GM12878 (cell line): Measurements from ENCODE around the gene RFXAP.

ENCODE experiments used
- NR2C1 ChIP-seq: fragments of 450-650 bp; IDR thresholded peaks from 2 replicates; pipeline ENCODE4 v1.6.1; 2017; ENCODE audit warnings: antibody characterized with exemption, mild to moderate bottlenecking, moderate library complexity
- POLR2A ChIP-seq: IDR thresholded peaks from 2 replicates; pipeline ENCODE4 v1.6.1; 2011; ENCODE audit warnings: low read depth, mild to moderate bottlenecking, low read length
- RAD21 ChIP-seq: IDR thresholded peaks from 2 replicates; pipeline ENCODE4 v1.6.1; 2011; ENCODE audit warnings: mild to moderate bottlenecking, low read depth, low read length, moderate library complexity; ENCODE audit not compliant: insufficient read depth
- RCOR1 ChIP-seq: conservative IDR thresholded peaks from 2 replicates; pipeline ENCODE4 v1.6.1; 2012; ENCODE audit warnings: low read depth, low read length, improper control_type of control experiment
- SMC3 ChIP-seq: IDR thresholded peaks from 2 replicates; pipeline ENCODE4 v1.6.1; 2011; ENCODE audit warnings: low read length, improper control_type of control experiment, borderline replicate concordance
- TCF7 ChIP-seq: IDR thresholded peaks from 2 replicates; pipeline ENCODE4 v1.6.1; 2014; ENCODE audit warnings: antibody characterized with exemption, borderline replicate concordance
- ZNF24 ChIP-seq: fragments of 450-650 bp; IDR thresholded peaks from 2 replicates; pipeline ENCODE4 v1.6.1; 2017; ENCODE audit warnings: antibody characterized with exemption, mild to moderate bottlenecking
- TF ChIP-seq, protein P1 (sequence below): fragments of 450-650 bp; formaldehyde crosslinking; IDR thresholded peaks from 2 replicates; pipeline ENCODE4 v1.4.0; 2022; ENCODE audit warnings: mild to moderate bottlenecking, moderate library complexity
- TF ChIP-seq, protein P2 (sequence below), 3 experiments: IDR thresholded peaks in 2 of 3; conservative IDR thresholded peaks in 1 of 3; 2 replicates each; pipeline ENCODE4 v1.5.1; 2011; ENCODE audit warnings: low read depth in 3 of 3, low read length in 3 of 3, mild to moderate bottlenecking in 3 of 3, control low read depth in 2 of 3, moderate library complexity in 2 of 3, inconsistent platforms in 1 of 3, mixed read lengths in 1 of 3; ENCODE audit not compliant: control insufficient read depth in 2 of 3, insufficient read depth in 1 of 3; ENCODE audit errors: extremely low read depth in 1 of 3
- TF ChIP-seq, protein P3 (sequence below): fragments of 450-650 bp; IDR thresholded peaks from 2 replicates; pipeline ENCODE4 v1.6.1; 2017; ENCODE audit warnings: low read depth, mild to moderate bottlenecking, moderate library complexity

DNA sequence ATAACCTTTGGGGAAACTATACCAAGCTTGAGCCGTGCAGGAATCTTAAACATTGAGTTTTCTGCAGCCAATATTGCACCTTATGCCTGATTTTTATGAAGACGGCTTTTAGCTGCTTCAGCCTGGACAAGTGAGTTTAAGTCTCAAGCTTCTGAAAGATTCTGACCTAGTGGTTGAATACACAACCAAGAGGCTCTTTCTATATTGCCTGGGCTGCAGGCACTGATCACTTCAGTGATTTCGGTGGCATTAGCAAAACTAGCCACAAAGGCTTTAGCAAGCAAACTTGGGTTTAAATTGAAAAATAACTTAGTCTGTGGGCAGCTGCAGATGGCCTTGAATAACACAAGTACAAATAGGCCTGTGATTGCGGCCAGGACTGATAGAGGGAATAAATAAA lies 29.3 kb upstream of the RFXAP start:
- TF ChIP-seq ZNF24 (no peak), SMC3 (no peak), POLR2A (no peak), TCF7 (no peak), NR2C1 (no peak), RAD21 (no peak), RCOR1 (no peak)
- TF ChIP-seq, protein P1, sequence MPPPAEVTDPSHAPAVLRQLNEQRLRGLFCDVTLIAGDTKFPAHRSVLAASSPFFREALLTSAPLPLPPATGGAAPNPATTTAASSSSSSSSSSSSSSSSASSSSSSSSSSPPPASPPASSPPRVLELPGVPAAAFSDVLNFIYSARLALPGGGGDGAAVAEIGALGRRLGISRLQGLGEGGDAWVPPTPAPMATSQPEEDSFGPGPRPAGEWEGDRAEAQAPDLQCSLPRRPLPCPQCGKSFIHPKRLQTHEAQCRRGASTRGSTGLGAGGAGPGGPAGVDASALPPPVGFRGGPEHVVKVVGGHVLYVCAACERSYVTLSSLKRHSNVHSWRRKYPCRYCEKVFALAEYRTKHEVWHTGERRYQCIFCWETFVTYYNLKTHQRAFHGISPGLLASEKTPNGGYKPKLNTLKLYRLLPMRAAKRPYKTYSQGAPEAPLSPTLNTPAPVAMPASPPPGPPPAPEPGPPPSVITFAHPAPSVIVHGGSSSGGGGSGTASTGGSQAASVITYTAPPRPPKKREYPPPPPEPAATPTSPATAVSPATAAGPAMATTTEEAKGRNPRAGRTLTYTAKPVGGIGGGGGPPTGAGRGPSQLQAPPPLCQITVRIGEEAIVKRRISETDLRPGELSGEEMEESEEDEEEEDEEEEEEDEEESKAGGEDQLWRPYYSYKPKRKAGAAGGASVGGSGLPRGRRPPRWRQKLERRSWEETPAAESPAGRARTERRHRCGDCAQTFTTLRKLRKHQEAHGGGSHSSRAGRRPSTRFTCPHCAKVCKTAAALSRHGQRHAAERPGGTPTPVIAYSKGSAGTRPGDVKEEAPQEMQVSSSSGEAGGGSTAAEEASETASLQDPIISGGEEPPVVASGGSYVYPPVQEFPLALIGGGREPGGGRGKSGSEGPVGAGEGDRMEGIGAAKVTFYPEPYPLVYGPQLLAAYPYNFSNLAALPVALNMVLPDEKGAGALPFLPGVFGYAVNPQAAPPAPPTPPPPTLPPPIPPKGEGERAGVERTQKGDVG (CRISPR knock-in tag) = no peak
- TF ChIP-seq, protein P2, sequence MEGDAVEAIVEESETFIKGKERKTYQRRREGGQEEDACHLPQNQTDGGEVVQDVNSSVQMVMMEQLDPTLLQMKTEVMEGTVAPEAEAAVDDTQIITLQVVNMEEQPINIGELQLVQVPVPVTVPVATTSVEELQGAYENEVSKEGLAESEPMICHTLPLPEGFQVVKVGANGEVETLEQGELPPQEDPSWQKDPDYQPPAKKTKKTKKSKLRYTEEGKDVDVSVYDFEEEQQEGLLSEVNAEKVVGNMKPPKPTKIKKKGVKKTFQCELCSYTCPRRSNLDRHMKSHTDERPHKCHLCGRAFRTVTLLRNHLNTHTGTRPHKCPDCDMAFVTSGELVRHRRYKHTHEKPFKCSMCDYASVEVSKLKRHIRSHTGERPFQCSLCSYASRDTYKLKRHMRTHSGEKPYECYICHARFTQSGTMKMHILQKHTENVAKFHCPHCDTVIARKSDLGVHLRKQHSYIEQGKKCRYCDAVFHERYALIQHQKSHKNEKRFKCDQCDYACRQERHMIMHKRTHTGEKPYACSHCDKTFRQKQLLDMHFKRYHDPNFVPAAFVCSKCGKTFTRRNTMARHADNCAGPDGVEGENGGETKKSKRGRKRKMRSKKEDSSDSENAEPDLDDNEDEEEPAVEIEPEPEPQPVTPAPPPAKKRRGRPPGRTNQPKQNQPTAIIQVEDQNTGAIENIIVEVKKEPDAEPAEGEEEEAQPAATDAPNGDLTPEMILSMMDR (IDR thresholded peaks at IDR 0.05 in 2 of 3, conservative IDR thresholded peaks at IDR 0.05 in 1 of 3; ENCODE audit: control insufficient read depth in 2 of 3, extremely low read depth in 1 of 3, insufficient read depth in 1 of 3, low read depth in 3 of 3, low read length in 3 of 3) = no peak
- TF ChIP-seq, protein P3, sequence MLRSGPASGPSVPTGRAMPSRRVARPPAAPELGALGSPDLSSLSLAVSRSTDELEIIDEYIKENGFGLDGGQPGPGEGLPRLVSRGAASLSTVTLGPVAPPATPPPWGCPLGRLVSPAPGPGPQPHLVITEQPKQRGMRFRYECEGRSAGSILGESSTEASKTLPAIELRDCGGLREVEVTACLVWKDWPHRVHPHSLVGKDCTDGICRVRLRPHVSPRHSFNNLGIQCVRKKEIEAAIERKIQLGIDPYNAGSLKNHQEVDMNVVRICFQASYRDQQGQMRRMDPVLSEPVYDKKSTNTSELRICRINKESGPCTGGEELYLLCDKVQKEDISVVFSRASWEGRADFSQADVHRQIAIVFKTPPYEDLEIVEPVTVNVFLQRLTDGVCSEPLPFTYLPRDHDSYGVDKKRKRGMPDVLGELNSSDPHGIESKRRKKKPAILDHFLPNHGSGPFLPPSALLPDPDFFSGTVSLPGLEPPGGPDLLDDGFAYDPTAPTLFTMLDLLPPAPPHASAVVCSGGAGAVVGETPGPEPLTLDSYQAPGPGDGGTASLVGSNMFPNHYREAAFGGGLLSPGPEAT = no peak
